Endometrial microvascular endothelial cells (primary cell): ENCODE results near the gene CIDEB. TPM values are rescaled to one million over a fixed set of nuclear protein-coding genes. Genes with fewer than 3 reads are reported as not detected.
"Not testable (repeated sequence)": the region's sequence is repeated elsewhere in the genome, so short reads cannot be mapped to it uniquely, and the experiment has no call there.

ENCODE experiments used
- in situ Hi-C: cut with HindIII; loops from 2 replicates; pipeline ENCODE4 v1.10.0; 2017; ENCODE audit warnings: low sequenced_read_pairs, low pct_unique_long_range_greater_than_20kb; ENCODE audit errors: inconsistent ontology term
- total RNA-seq: library from RNA; depleted of rRNA; stranded (reverse); fragments of >200 nt; gene quantifications from one replicate; pipeline ENCODE4 v1.2.3, GENCODE V29; 2015; ENCODE audit errors: inconsistent ontology term

CIDEB gene, protein sequence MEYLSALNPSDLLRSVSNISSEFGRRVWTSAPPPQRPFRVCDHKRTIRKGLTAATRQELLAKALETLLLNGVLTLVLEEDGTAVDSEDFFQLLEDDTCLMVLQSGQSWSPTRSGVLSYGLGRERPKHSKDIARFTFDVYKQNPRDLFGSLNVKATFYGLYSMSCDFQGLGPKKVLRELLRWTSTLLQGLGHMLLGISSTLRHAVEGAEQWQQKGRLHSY
- total RNA-seq: 20.7 TPM

- in situ Hi-C loops: no loop called here
Measured at GRCh38 chr14:24307575-24308341, at the start of gene CIDEB. TSS of gene CIDEB (minus strand) at chr14:24307977. CDS start at chr14:24307858, 119 bp downstream.

DNA sequence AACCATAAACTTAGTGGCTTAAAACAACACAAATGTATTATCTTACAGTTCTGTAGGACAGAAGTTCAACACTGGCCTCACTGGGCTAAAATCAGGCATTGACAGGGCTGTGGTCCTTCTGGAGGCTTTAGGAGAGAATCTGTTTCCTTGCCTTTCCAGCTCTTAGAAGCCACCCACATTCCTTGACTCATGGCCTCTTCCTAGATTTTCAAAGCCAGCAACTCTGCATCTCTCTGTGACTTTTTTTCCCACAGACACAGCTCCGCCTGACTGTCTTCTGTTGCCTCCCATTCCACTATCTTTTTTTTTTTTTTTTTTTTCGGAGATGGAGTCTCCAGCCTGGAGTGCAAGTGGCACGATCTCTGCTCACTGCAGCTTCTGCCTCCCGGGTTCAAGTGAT lies 48.4 kb upstream of the CIDEB start:
- in situ Hi-C loops: no loop called here

GRCh38 chr14:24355009-24355408 lies 47.2 kb upstream of the CIDEB start:
- in situ Hi-C loops: no loop called here

DNA sequence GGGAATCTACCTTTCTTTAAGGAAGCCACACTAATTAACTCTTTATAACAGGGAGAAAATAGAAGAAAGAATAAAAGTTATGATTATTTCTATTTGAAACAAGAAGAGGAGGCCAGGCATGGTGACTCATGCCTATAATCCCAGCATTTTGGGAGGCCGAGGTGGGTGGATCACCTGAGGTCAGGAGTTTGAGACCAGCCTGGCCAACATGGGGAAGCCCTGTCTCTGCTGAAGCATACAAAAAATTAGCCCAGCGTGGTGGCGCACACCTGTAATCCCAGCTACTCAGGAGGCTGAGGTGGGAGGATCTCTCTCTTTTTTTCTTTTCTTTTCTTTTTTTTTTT lies 46.7 kb upstream of the CIDEB start:
- in situ Hi-C loops: not testable (repeated sequence)

GRCh38 chr14:24353559-24354481 lies 46.0 kb upstream of the CIDEB start:
- in situ Hi-C loops: no loop called here

DNA sequence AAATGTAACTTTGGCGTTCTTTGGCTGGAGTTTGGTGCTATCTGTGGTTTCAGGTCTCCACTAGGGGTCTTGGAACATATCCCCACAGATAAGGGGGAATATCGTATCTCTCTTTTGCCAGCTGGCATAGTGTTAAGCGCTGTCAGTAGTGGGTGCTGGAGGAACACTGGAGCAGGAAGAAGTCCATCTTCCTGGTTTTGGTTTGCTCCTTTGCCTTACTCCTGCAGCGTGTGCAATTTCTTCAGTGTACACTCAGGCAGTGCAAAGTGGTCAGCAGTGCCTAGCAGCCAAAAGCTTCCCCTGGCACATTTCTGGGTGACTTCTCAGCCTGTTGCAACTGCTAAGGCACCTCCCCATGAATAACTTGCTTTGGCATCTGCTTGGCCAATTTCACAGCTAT lies 43.7 kb upstream of the CIDEB start:
- in situ Hi-C loops: no loop called here

DNA sequence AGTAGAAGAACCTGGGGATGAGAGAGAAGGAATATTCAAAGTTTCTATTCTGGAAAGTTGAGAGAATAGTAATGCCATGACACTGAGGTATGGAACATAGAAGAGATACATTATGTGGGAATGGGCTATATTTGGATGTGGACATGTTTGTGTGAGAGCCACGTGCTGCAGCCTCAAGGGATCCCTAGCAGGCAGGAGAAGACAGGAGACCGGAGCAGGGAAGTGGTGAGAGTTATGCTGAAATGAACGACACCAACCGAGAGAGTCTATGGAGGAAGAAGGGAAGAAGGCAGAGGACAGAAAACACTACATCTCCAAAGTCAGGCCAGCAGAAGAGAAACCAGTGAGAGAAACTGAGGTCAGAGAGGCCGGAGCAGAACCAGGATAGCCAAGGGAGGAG lies 42.0 kb upstream of the CIDEB start:
- in situ Hi-C loops: no loop called here

DNA sequence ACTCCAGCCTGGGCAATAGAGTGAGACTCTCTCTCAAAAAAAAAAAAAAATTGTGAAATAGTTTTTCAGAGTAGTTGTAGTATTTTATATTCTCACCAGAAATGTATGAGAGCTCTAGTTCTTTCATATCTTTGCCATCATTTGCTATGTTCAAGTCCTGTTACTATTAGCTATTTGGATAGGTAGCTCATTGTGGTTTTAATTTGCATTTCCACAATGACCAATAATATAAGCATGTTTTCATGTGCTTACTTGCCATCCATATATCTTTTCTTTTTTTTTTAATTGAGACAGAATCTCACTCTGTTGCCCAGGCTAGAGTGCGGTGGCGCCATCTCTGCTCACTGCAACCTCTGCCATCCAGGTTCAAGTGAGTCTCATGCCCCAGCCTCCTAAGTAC lies 40.4 kb upstream of the CIDEB start:
- in situ Hi-C loops: no loop called here

- in situ Hi-C loops: no loop called here
Measured at GRCh38 chr14:24347134-24347533, 39.4 kb upstream of the CIDEB start.

DNA sequence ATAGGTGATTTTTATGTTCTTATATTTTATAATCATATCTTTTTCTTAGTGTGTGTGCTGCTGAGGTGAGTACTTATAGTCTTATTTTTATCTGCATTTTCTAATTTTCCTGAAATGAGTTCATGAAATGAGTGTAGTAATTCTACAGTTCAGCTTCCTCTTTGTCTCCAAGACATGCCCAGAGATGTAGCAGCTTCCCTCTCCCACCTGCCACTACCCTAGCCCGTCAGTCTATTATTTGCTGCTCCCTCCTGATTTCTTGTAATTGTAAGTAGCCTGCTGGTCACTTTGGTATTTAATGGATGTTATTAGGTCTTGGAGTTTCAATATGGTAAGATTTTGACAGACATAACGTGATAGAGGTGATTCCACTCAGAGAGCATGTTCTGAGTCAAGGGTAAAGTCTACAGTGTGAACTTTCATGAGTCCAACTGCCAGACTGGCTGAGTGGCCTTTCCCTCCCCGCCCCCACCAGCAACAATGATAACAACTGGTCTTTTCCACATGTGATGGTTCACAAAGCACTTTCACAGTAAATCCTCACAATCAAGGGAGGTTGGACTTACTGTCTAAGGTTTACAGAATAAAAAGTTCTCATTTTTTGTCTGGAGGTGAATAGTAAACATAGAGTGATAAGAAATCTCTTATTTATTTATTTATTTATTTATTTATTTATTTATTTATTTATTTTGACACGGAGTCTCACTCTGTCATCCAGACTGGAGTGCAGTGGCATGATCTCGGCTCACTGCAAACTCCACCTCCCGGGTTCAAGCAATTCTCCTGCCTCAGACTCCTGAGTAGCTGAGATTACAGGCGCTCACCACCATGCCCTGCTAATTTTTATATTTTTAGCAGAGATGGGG lies 36.3 kb upstream of the CIDEB start:
- in situ Hi-C loops: no loop called here

DNA sequence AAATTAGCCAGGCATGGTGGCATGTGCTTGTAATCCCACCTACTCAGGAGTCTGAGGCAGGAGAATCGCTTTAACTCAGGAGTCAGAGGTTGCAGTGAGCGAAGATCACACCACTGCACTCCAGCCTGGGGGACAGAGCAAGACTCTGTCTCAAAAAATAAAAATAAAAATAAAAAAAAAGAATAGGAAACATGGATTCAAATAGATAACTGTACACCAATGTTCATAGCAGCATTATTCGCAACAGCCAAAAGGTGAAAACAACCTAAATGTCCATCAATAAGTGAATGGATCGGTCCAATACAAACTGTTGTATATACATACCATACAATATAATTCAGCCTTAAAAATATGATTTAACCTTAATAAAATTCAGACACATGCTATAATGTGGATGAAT lies 35.1 kb upstream of the CIDEB start:
- in situ Hi-C loops: no loop called here

DNA sequence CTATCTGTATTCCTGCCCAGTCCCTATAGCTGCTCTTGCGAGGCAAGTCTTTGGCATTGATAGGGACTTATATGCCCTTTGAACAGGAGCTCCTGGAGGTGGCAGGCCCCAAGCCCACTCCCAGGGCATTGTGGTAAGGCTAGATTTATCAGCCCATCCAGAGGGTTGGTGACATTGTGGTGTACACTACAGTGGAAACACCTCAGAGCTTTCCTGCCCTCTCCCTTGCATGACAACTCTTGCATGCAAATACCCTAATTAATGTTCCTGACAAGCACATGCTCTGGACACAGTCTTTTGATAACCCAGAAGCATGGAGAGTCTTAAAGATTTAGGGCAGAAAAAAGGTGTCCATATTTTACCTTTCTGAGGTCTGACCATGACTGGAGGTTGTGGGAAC lies 32.8 kb upstream of the CIDEB start:
- in situ Hi-C loops: no loop called here

DNA sequence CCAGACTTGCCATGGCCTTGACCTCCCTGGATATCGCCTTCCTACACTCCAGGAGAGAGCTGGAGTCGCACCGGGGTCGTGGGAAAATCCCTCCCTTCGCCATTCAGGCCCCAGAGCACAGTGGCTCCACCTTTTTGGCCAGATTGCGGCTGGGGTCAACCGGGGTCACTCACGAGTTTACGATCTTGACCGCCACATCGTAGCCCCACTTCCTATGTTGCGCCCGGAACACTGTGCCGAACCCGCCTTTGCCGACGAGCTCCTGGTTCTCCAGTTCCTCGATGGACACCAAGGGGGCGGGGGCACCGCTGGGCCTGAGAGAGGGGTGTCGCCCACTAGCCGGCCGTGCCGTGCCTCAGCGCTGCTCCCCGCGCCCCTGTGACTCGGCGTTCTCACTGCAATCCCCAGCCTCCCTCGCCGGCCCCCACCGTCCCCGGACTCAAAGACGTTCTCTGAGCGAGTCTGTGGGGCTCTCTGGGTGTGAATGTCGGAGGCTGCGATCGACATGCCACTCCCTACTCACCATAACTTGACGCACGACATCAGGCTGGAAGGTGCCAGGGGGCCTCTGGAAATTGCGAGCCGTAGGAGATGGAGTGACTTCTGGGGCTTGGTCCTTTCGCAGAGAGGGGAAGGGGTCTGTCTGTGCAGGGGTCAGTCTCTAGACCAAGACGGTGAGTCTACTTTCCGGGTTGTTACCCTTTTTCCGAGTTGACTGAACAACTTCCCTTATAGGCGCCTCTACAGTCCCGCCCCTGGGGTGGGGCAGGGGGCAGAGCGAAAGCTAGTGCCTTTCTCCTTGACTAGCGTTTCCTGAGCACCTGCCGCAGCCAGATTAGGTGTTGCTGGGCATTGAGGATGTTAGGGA lies 31.7 kb upstream of the CIDEB start, which contains the start of gene RIPK3:
Gene RIPK3, minus strand, starts transcription at position 708 of the 868 bp plus-strand sequence. Its CDS starts 165 bp downstream, at position 543.
- in situ Hi-C loops: no loop called here

GRCh38 chr14:24338843-24339242 lies 31.1 kb upstream of the CIDEB start:
- in situ Hi-C loops: no loop called here

GRCh38 chr14:24337824-24338175 lies 30.0 kb upstream of the CIDEB start:
- in situ Hi-C loops: no loop called here

GRCh38 chr14:24337144-24337823 lies 29.5 kb upstream of the CIDEB start:
- in situ Hi-C loops: no loop called here

DNA sequence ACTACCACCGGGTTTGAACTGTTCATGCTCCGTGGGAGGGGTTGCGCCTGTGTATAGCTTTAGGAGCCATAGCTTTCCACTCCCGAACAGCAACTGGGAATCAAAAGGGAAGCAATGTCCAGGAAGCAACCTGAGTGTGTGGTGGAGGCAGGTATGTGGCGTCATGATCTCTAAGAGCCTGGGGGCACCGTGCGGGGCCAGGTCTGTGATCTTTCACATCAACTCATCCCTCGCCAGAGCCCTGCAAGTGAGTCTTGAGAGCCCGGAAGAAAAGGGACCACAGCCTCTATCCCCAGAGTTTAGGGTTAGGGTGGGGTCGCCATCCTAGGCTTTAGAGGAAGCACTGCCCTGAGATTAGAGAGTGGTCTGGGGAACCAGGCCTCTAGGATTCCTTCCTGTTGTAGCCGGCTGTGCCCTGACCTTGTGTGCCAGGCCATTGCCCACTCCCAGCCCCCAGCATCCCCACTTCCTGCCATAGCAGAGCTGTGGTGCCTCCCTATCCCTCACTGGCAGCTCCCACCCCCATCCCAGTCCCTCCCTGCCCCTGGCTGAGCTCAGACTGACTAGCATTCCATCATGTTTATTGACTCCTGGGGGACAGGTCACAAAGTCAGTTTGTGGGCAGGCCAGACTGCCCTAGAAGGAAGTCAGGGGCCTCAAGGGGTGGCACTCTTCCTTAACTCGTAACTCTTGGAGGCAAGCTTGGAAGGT lies 27.8 kb upstream of the CIDEB start:
- in situ Hi-C loops: no loop called here
